Measurements from ENCODE around the gene ATP10A. TPM values are rescaled to one million over a fixed set of nuclear protein-coding genes. Genes with fewer than 3 reads are reported as not detected.

Gene ATP10A
- total RNA-seq, 1 donor from 2014 or later, result 0.58 TPM

GRCh38 chr15:25708391-25708790 lies 154.7 kb downstream of the ATP10A start:
- no peak overlapping the region for H3K4me3 ChIP-seq
- H3K27ac ChIP-seq (replicated peaks), result no peak overlapping the region
- intact Hi-C loops (cut with micrococcal nuclease), result no loop called here
- DNase-seq, result no peak
- H3K9me3 ChIP-seq (replicated peaks), result no peaks in the 10 kb centered on the region
- peaks cover 16% of the 10 kb centered on the region for H3K27me3 ChIP-seq (ENCODE audit: low read depth)
- H3K36me3 ChIP-seq, result no peaks in the 10 kb centered on the region
- no peaks in the 10 kb centered on the region for H3K4me1 ChIP-seq
- TF ChIP-seq, protein P1, sequence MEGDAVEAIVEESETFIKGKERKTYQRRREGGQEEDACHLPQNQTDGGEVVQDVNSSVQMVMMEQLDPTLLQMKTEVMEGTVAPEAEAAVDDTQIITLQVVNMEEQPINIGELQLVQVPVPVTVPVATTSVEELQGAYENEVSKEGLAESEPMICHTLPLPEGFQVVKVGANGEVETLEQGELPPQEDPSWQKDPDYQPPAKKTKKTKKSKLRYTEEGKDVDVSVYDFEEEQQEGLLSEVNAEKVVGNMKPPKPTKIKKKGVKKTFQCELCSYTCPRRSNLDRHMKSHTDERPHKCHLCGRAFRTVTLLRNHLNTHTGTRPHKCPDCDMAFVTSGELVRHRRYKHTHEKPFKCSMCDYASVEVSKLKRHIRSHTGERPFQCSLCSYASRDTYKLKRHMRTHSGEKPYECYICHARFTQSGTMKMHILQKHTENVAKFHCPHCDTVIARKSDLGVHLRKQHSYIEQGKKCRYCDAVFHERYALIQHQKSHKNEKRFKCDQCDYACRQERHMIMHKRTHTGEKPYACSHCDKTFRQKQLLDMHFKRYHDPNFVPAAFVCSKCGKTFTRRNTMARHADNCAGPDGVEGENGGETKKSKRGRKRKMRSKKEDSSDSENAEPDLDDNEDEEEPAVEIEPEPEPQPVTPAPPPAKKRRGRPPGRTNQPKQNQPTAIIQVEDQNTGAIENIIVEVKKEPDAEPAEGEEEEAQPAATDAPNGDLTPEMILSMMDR (IDR thresholded peaks at IDR 0.05; ENCODE audit: borderline replicate concordance), result no peak

DNA sequence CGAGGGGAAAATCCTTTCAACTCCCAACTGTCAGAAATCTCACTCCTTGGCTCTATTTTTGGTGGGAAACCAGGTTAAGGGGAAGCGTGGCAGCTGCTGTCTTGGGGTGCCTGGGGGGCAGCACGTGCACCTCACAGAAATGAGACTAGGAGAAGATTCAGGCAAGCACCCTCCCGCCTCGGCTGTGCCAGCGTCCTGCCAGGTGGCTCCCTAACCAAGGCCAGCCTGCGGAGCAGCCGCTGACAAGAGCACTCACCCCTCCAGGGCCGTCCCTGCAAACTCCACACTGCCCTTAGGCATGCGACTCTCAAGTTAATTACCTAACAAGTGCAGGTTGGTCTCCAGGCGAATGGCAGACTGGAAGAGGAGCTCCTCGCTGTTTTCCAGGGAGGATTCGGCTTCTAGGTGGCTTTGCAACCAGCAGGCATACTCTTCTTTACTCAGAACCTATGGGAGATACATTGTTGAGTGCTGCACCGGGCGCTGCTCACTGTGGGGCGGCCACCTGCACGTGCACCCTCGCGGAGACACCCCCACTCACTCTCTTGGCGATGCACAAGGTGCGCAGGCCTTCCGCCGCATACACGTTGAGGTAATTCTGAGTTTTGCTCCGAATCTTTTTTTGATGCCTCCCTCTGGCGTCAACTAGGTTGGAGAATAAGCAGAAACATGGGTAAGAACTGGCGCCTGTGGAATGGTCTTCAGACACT lies 155.3 kb downstream of the ATP10A start:
- peaks cover 16% of the 10 kb centered on the region for H3K27me3 ChIP-seq (ENCODE audit: low read depth)
- H3K36me3 ChIP-seq, result no peaks in the 10 kb centered on the region
- H3K9me3 ChIP-seq (replicated peaks), result no peaks in the 10 kb centered on the region
- no peak overlapping the region for H3K4me3 ChIP-seq
- no peak overlapping the region for H3K27ac ChIP-seq (replicated peaks)
- no peak for DNase-seq
- TF ChIP-seq, protein P1 (IDR thresholded peaks at IDR 0.05; ENCODE audit: borderline replicate concordance), result no peak
- no peaks in the 10 kb centered on the region for H3K4me1 ChIP-seq
- intact Hi-C loops (cut with micrococcal nuclease), result no loop called here

GRCh38 chr15:25706176-25706955 lies 156.8 kb downstream of the ATP10A start:
- intact Hi-C loops (cut with micrococcal nuclease), result no loop called here
- Histone ChIP-seq H3K27me3 (ENCODE audit: low read depth) (peaks cover 16% of the 10 kb centered on the region), H3K4me1 (no peaks in the 10 kb centered on the region), H3K4me3 (no peak overlapping the region), H3K27ac (replicated peaks) (no peak overlapping the region), H3K36me3 (no peaks in the 10 kb centered on the region), H3K9me3 (replicated peaks) (no peaks in the 10 kb centered on the region)
- DNase-seq, result no peak
- TF ChIP-seq, protein P1 (IDR thresholded peaks at IDR 0.05; ENCODE audit: borderline replicate concordance), result no peak

DNA sequence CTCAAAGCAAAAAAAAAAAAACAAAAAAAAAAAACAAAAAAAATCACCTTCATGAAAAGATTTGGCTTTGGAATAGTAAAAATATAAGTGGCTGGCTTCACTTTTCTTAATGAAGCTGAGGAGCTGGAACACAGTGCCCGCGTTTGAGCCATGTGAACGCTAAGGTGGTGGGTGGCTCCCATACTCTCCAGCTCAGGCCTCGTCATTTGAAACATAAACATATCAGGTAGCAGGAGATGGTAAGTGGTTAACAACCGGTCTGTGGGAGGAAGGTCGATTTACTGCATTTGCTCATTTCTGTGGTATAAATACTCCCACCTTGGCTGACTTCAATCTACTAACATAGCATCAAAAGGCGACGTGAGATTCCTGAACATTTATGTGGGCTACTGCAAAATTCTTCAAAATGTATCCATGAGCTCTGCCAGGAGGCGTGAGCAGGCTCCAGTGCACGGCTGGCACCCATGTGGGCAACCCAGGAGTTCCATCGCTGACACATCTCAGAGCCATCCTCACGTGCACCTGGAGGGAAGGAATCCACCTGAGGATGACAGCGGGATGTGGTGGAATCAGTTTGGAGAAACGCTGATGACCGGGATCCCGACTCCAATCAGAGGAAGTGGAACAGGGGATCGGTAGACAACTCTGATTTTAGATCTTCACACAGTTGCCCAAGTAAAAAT lies 157.6 kb downstream of the ATP10A start:
- intact Hi-C loops (cut with micrococcal nuclease), result no loop called here
- no peak overlapping the region for H3K27ac ChIP-seq (replicated peaks)
- H3K4me3 ChIP-seq, result no peak overlapping the region
- no peaks in the 10 kb centered on the region for H3K9me3 ChIP-seq (replicated peaks)
- no peaks in the 10 kb centered on the region for H3K4me1 ChIP-seq
- no peak for DNase-seq
- no peaks in the 10 kb centered on the region for H3K36me3 ChIP-seq
- peaks cover 14% of the 10 kb centered on the region for H3K27me3 ChIP-seq (ENCODE audit: low read depth)
- TF ChIP-seq, protein P1 (IDR thresholded peaks at IDR 0.05; ENCODE audit: borderline replicate concordance), result no peak

DNA sequence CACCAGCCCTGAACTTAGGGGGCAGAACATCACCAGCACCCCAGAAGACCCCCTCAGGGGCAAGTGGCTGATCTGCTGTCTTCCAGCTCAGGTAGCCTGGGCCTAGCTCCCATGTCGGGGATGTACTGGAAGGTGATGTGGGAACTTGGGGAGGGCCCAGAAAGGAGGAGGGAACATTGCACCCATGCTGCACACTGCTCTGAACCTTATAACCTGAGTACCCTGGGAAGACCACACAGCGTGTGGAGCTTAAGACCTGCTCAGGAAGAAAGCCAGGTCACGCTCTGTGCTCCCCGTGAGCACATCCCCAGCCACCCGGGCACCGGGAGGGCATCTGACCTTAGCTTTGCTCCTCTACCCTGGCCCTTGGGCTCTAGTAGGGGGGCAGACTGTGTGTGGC lies 159.4 kb downstream of the ATP10A start:
- H3K27ac ChIP-seq (replicated peaks), result no peak overlapping the region
- no peaks in the 10 kb centered on the region for H3K4me1 ChIP-seq
- intact Hi-C loops (cut with micrococcal nuclease), result no loop called here
- H3K9me3 ChIP-seq (replicated peaks), result no peaks in the 10 kb centered on the region
- H3K36me3 ChIP-seq, result no peaks in the 10 kb centered on the region
- no peaks in the 10 kb centered on the region for H3K27me3 ChIP-seq (ENCODE audit: low read depth)
- H3K4me3 ChIP-seq, result no peak overlapping the region
- TF ChIP-seq, protein P1 (IDR thresholded peaks at IDR 0.05; ENCODE audit: borderline replicate concordance), result no peak
- no peak for DNase-seq

All from left ventricle myocardium inferior (tissue), 1 donor.